Neural cell (in vitro differentiated cells): ENCODE results near the gene EXOC4.

Experiments
- CTCF ChIP-seq: fragments of 450-650 bp; IDR thresholded peaks from 2 replicates; pipeline ENCODE4 v1.5.1; 2014; ENCODE audit warnings: antibody characterized with exemption, mild to moderate bottlenecking, moderate library complexity; ENCODE audit not compliant: poor library complexity, severe bottlenecking
- REST ChIP-seq: IDR thresholded peaks from 2 replicates; pipeline ENCODE4 v1.6.1; 2012; ENCODE audit warnings: borderline replicate concordance

- TF ChIP-seq CTCF (no peak), REST (no peak)
Observed at GRCh38 chr7:133683182-133683454, 430.2 kb downstream of the EXOC4 start.
